HL-60 (cell line): Measurements from ENCODE around the gene ADM2.

Experiments
- DNase-seq, 2 experiments: peaks; one replicate each; pipeline ENCODE4 v3.0.0-alpha.2; 2010 to 2020; ENCODE audit warnings: low read depth in 1 of 2, low spot score in 1 of 2
- H3K27ac ChIP-seq: fragments of 250-450 bp; sonication (Bioruptor Pico); replicated peaks from 2 replicates; pipeline ENCODE4 v1.5.1; 2020; ENCODE audit warnings: mild to moderate bottlenecking, moderate library complexity
- H3K27me3 ChIP-seq: fragments of 250-450 bp; sonication (Bioruptor Pico); 2 replicates; pipeline ENCODE4 v1.5.1; 2021; ENCODE audit warnings: mild to moderate bottlenecking, moderate library complexity; ENCODE audit not compliant: insufficient read depth, poor library complexity, severe bottlenecking
- H3K4me3 ChIP-seq: replicated peaks from 2 replicates; pipeline ENCODE4 v1.5.1; 2011; ENCODE audit warnings: mild to moderate bottlenecking, control low read depth, low read length; ENCODE audit not compliant: insufficient read depth
- CTCF ChIP-seq: IDR thresholded peaks from one replicate; pipeline ENCODE4 v1.5.1; 2011; ENCODE audit warnings: low read length, control low read depth, inconsistent platforms; ENCODE audit not compliant: insufficient read depth
- GABPA ChIP-seq: IDR thresholded peaks from 2 replicates; pipeline ENCODE4 v1.6.1; 2012; ENCODE audit warnings: low read depth
- POLR2AphosphoS5 ChIP-seq: IDR thresholded peaks from 2 replicates; pipeline ENCODE4 v1.6.1; 2012; ENCODE audit warnings: low read depth
- REST ChIP-seq: IDR thresholded peaks from 2 replicates; pipeline ENCODE4 v1.6.1; 2012; ENCODE audit warnings: low read depth; ENCODE audit not compliant: insufficient replicate concordance
- SPI1 ChIP-seq: IDR thresholded peaks from 2 replicates; pipeline ENCODE4 v1.6.1; 2012; ENCODE audit warnings: low read depth, mild to moderate bottlenecking, borderline replicate concordance

Gene ADM2

GRCh38 chr22:50464451-50464850 is 16.9 kb upstream of the ADM2 start:
- no peak for TF ChIP-seq CTCF
- no peak for TF ChIP-seq GABPA
- TF ChIP-seq POLR2AphosphoS5 = no peak
- no peak for TF ChIP-seq REST
- TF ChIP-seq SPI1 = no peak
- no peak for DNase-seq
- H3K4me3 ChIP-seq = no peak overlapping the region

GRCh38 chr22:50465066-50465930 is 16.0 kb upstream of the ADM2 start:
- H3K4me3 ChIP-seq = no peak overlapping the region
- DNase-seq = no peak
- H3K27me3 ChIP-seq = no peaks in the 10 kb centered on the region
- no peak overlapping the region for H3K27ac ChIP-seq
- no peak for TF ChIP-seq SPI1
- no peak for TF ChIP-seq CTCF
- TF ChIP-seq GABPA = no peak
- TF ChIP-seq POLR2AphosphoS5 = no peak
- TF ChIP-seq REST = no peak

More at GRCh38 chr22:50464451-50464850, 16.9 kb upstream of the ADM2 start:
- Histone ChIP-seq H3K27ac (no peak overlapping the region), H3K27me3 (no peaks in the 10 kb centered on the region)

- no peak for DNase-seq
- TF ChIP-seq SPI1 = no peak
- Histone ChIP-seq H3K27ac (no peak overlapping the region), H3K27me3 (no peaks in the 10 kb centered on the region), H3K4me3 (no peak overlapping the region)
Measured at GRCh38 chr22:50467341-50467740, 14.0 kb upstream of the ADM2 start.

- Histone ChIP-seq H3K4me3 (no peak overlapping the region), H3K27ac (no peak overlapping the region), H3K27me3 (no peaks in the 10 kb centered on the region)
- TF ChIP-seq GABPA (no peak), SPI1 (no peak), REST (no peak), CTCF (no peak), POLR2AphosphoS5 (no peak)
- no peak for DNase-seq
Measured at GRCh38 chr22:50467773-50468440, 13.4 kb upstream of the ADM2 start.
